Measurements from ENCODE around the gene FOXO3.

FOXO3 gene

GRCh38 chr6:108673153-108673552, 112.4 kb downstream of the FOXO3 start:
- no peaks in the 10 kb centered on the region for H3K36me3 ChIP-seq
- no peaks in the 10 kb centered on the region for H3K9me3 ChIP-seq (ENCODE audit: severe bottlenecking)
- no peak overlapping the region for H3K27ac ChIP-seq
- no peak for DNase-seq
- no peaks in the 10 kb centered on the region for H3K27me3 ChIP-seq (ENCODE audit: insufficient read depth, low read depth, severe bottlenecking)
- H3K4me3 ChIP-seq (ENCODE audit: low read depth, low read length): no peak overlapping the region
- no peak for TF ChIP-seq CTCF (IDR thresholded peaks at IDR 0.05; ENCODE audit: low read depth, low read length)

GRCh38 chr6:108673602-108674001, 112.9 kb downstream of the FOXO3 start:
- Histone ChIP-seq H3K4me3 (ENCODE audit: low read depth, low read length) (no peak overlapping the region), H3K27ac (no peak overlapping the region), H3K9me3 (ENCODE audit: severe bottlenecking) (no peaks in the 10 kb centered on the region), H3K27me3 (ENCODE audit: insufficient read depth, low read depth, severe bottlenecking) (no peaks in the 10 kb centered on the region), H3K36me3 (no peaks in the 10 kb centered on the region)
- TF ChIP-seq CTCF (IDR thresholded peaks at IDR 0.05; ENCODE audit: low read depth, low read length): no peak
- no peak for DNase-seq

GRCh38 chr6:108675226-108676200, 114.8 kb downstream of the FOXO3 start:
- no peak overlapping the region for H3K4me3 ChIP-seq (ENCODE audit: low read depth, low read length)
- H3K36me3 ChIP-seq: no peaks in the 10 kb centered on the region
- H3K9me3 ChIP-seq (ENCODE audit: severe bottlenecking): no peaks in the 10 kb centered on the region
- no peak for DNase-seq
- no peaks in the 10 kb centered on the region for H3K27me3 ChIP-seq (ENCODE audit: insufficient read depth, low read depth, severe bottlenecking)
- no peak for TF ChIP-seq CTCF (IDR thresholded peaks at IDR 0.05; ENCODE audit: low read depth, low read length)
- H3K27ac ChIP-seq: no peak overlapping the region

GRCh38 chr6:108676555-108676954, 115.8 kb downstream of the FOXO3 start:
- Histone ChIP-seq H3K4me3 (ENCODE audit: low read depth, low read length) (no peak overlapping the region), H3K27ac (no peak overlapping the region), H3K27me3 (ENCODE audit: insufficient read depth, low read depth, severe bottlenecking) (no peaks in the 10 kb centered on the region), H3K36me3 (no peaks in the 10 kb centered on the region), H3K9me3 (ENCODE audit: severe bottlenecking) (no peaks in the 10 kb centered on the region)
- no peak for DNase-seq
- TF ChIP-seq CTCF (IDR thresholded peaks at IDR 0.05; ENCODE audit: low read depth, low read length): no peak

GRCh38 chr6:108677357-108677756, 116.6 kb downstream of the FOXO3 start:
- Histone ChIP-seq H3K9me3 (ENCODE audit: severe bottlenecking) (no peaks in the 10 kb centered on the region), H3K27ac (no peak overlapping the region), H3K27me3 (ENCODE audit: insufficient read depth, low read depth, severe bottlenecking) (no peaks in the 10 kb centered on the region), H3K36me3 (no peaks in the 10 kb centered on the region), H3K4me3 (ENCODE audit: low read depth, low read length) (no peak overlapping the region)
- DNase-seq: no peak
- no peak for TF ChIP-seq CTCF (IDR thresholded peaks at IDR 0.05; ENCODE audit: low read depth, low read length)
